Inflammatory macrophage (primary cell): Measurements from ENCODE around the gene ATP9B.
"Not testable (repeated sequence)": the region's sequence is repeated elsewhere in the genome, so short reads cannot be mapped to it uniquely, and the experiment has no call there.

ENCODE experiments used
- DNase-seq, 2 donors: peaks; one replicate each; pipeline ENCODE4 v3.0.0-alpha.2; 2020 to 2022

Gene ATP9B

GRCh38 chr18:79290409-79290808, 221.2 kb downstream of the ATP9B start:
- DNase-seq: not testable (repeated sequence)

DNA sequence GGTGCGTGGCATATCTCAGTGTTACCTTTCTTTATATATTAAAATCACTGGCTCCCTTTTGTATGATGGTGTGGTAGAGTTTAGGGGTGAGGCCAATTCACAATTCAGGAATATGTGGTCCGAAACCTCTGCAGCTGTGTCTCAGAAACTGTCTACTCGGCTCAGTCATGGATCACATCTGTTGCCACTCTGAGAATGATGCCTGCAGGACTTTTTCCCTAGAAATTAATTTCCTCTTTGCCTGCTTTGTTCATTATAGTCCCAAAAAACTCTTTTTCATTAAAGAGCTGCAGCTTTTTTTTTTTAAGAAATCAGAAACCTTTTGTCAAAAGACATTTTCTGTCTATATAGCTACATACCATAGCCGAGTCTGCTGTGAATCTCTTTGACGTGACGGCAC, 221.7 kb downstream of the ATP9B start:
- no peak for DNase-seq

- peak in 1 of 2 donors; percentile 2 for DNase-seq
Observed at GRCh38 chr18:79294235-79294634, 225.0 kb downstream of the ATP9B start.

DNA sequence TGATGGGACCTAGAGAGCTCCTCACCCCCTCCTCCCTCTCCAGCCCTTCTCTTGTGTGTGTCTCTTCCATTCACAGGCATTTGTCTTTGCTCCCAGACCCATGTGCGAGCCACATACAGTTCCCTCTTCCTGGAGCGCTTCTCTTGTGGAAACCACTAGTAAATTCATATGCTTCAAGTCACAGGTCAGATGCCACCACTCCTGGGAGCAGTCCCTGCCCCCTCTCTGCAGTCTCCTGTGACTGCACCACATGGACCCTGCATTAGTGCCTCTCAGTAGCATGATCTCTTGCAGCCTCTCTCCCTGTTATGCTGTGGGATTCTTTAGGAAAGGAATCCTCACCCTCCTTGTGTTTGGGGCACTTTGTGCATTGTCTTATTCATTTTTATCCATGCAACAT, 230.1 kb downstream of the ATP9B start:
- DNase-seq: no peak

DNA sequence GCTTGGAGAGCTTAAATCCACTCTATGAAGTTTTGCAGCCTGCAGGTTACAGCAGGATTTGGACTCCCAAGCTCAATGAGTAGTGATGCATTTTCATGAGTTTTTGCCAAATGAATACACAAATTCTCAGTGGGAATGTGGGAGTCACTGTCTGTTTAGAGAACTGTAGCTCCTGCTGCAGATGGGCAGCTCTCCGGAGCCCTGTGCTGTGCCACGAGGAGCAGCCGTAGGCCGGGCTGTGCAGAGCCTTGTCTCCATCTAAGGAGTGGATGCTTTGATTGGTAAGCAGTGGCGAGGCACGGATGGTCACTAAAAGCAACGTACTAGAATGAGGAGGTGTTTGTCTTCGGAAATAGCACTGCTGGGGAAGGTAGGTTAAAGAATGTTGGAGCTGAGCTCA, 230.5 kb downstream of the ATP9B start:
- DNase-seq: no peak

- no peak for DNase-seq
Observed at GRCh38 chr18:79300413-79300812, 231.2 kb downstream of the ATP9B start.

GRCh38 chr18:79302120-79302519, 232.9 kb downstream of the ATP9B start:
- no peak for DNase-seq

- no peak for DNase-seq
Observed at GRCh38 chr18:79305911-79306310, 236.7 kb downstream of the ATP9B start.

- no peak for DNase-seq
Observed at GRCh38 chr18:79309614-79310358, 240.6 kb downstream of the ATP9B start.

GRCh38 chr18:79314838-79315388, 245.7 kb downstream of the ATP9B start:
- DNase-seq: no peak

- DNase-seq: no peak
Observed at GRCh38 chr18:79315596-79315995, 246.4 kb downstream of the ATP9B start.

DNA sequence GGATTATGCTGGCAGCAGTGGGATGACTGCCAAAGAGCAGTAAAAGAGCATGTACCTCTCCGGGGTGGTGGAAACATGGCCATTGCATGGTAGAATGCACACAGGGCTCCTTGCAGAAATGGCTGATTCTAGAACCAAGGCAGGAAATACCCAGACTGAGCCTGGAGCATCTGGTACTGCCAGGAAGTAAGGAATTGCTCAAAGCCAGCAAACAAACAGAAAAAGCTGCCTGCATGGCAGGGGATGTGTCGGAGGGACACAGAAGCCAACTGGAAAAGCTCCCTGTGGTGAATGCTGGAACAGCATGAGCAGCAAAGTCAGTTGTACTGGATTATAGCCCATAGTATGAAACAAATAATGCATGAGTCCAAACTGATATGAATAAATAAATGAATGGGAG, 248.5 kb downstream of the ATP9B start:
- DNase-seq: no peak

DNA sequence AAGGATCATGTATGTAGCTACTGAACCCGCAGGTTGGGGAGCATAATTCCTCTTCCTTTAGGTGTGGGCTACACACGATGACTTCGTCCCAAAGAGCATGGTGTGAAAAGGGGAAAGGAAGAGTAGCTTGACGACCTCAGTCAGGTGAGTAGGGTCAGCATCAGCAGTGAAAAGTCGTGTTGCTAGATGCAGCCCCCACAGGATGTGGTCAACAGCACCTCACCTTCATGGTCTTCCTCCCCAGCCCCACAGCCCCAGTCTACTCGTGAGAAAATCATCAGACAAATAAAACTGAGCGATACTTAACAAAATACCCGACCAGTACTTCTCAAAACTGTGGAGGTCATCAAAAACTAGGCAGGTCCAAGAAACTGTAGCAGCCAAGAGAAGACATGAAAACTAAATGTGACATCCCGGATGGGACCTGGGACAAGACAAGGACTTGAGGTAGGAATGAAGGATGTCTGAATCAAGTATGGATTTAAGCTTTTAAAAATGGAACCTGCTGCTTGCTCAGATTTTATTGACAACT, 249.0 kb downstream of the ATP9B start:
- DNase-seq: no peak

- no peak for DNase-seq
Observed at GRCh38 chr18:79320216-79320850, 251.1 kb downstream of the ATP9B start.

DNA sequence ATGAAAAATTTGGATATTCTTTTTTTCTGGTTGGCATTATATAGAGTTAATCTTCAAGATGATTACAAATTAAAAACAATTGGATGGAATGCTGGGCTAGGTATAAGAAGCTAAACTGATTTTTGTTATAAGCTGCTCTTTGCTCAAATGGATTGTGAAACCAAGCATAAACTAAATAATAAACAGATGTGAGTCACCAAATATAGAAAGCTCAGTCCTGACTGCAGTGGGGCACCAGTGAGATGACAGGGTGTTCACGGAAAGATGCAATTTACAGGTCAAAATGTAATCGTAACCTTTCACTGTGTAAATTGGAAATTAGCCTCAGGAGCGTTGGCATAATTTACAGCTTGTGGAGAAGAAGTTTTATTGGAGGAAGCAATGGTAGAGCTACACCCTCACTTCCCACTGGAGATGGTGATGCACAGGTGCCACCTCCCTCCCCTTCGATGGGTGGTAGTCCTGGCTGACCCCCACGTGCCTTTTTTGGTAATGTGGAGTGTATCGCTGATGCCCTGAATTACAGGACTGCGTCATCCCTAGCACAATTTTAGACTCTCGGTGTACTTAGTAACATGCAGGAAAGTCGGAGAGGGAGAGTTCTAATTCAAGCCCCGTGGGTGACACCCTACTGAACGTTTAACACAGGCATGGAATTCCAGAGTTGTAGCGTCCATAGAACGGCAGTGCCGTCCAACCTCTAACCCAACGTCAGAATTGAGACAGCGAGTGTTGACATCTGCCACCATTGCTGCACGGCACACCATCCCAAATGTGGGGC, 252.6 kb downstream of the ATP9B start:
- DNase-seq: no peak

- DNase-seq: no peak
Observed at GRCh38 chr18:79322441-79322840, 253.2 kb downstream of the ATP9B start.

DNA sequence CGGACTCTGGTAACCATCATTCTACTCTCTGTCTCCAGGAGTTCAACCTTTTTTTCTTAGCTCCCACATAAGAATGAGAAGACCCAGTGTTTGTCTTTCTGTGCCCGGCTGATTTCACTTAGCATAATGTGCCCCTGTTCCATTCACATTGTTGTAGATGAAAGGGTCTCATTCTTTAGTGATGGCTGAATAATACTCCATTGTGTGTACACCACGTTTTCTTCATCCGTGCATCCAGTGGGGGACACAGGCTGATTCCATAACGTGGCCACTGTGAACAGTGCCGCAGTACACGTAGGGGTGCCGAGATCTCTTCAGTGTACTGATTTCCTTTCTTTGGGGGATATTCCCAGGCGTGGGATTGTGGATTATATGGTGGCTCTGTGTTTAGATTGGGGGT, 254.3 kb downstream of the ATP9B start:
- no peak for DNase-seq

- DNase-seq: no peak
Observed at GRCh38 chr18:79326413-79327198, 257.4 kb downstream of the ATP9B start.

- DNase-seq: no peak
Observed at GRCh38 chr18:79327199-79327721, 258.1 kb downstream of the ATP9B start.

DNA sequence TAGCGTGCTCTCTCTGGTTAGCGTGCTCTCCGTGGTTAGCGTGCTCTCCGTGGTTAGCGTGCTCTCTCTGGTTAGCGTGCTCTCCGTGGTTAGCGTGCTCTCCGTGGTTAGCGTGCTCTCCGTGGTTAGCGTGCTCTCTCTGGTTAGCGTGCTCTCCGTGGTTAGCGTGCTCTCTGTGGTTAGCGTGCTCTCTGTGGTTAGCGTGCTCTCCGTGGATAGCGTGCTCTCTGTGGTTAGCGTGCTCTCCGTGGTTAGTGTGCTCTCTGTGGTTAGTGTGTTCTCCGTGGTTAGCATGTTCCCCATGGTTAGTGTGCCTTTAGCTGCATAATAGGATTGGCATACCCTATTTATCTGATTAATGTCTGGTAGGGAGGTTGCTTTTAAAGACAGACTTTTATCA, 258.7 kb downstream of the ATP9B start:
- not testable (repeated sequence) for DNase-seq

DNA sequence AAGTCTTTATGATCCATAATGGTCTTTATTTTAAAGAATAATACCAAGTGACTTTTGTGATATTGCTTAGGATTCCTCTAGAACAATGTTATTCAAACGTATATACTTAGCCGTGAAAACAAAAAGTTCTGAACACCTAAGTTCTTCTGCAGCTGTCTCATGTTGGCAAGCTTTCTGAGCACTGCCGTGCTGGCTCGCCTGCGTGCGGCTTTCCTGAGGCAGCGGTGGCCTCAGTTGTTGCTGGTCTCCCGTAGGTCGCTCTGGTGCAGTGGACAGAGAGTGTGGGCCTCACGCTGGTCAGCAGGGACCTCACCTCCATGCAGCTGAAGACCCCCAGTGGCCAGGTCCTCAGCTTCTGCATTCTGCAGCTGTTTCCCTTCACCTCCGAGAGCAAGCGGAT, 259.7 kb downstream of the ATP9B start:
- DNase-seq: no peak

- no peak for DNase-seq
Observed at GRCh38 chr18:79329786-79330185, 260.6 kb downstream of the ATP9B start.
